H1 (cell line): ENCODE measurements around the gene MMP7. TPM values are rescaled to one million over a fixed set of nuclear protein-coding genes. Genes with fewer than 3 reads are reported as not detected.

Experiments
- CTCF ChIA-PET: fragments of 300-600 bp; sonication (Branson Sonifier 250); formaldehyde crosslinking; loops from one replicate; lab custom pipeline; 2021; ENCODE audit not compliant: partially characterized antibody; lab: Charles Lee
- POLR2A ChIA-PET: fragments of 300-600 bp; sonication (Branson Sonifier 250); formaldehyde crosslinking; loops from one replicate; lab custom pipeline; 2021; ENCODE audit warnings: inconsistent platforms; ENCODE audit not compliant: partially characterized antibody; lab: Charles Lee
- DNase-seq, 2 experiments: peaks; one replicate each; pipeline versions ENCODE4 v3.0.0 to v3.0.0-alpha.2; 2010 to 2022; ENCODE audit warnings: low spot score in 2 of 2, low read depth in 1 of 2, mixed read lengths in 1 of 2
- FAIRE-seq: peaks from 2 replicates; lab custom pipeline; 2011; peaks lifted over from hg19 to GRCh38; lab: Jason Lieb, UNC
- H2AFZ ChIP-seq: 2 replicates; pipeline ENCODE4 v1.8.1; 2012; ENCODE audit warnings: low read length, inconsistent platforms
- H2AK5ac ChIP-seq: 2 replicates; pipeline ENCODE4 v1.6.1; 2013; ENCODE audit warnings: low read depth, low read length
- H2BK120ac ChIP-seq: replicated peaks from 2 replicates; pipeline ENCODE3; 2013; ENCODE audit warnings: low read depth, low read length, inconsistent platforms
- H2BK12ac ChIP-seq: 2 replicates; pipeline ENCODE4 v1.6.1; 2013; ENCODE audit warnings: low read depth, low read length
- H2BK15ac ChIP-seq: 2 replicates; pipeline ENCODE4 v1.6.1; 2013; ENCODE audit warnings: low read length
- H2BK20ac ChIP-seq: 2 replicates; pipeline ENCODE4 v1.6.1; 2013; ENCODE audit warnings: low read length
- H2BK5ac ChIP-seq: 2 replicates; pipeline ENCODE4 v1.6.1; 2013; ENCODE audit warnings: low read depth, low read length
- H3K14ac ChIP-seq: 2 replicates; pipeline ENCODE4 v1.6.1; 2013; ENCODE audit warnings: inconsistent platforms; ENCODE audit not compliant: insufficient read length
- H3K18ac ChIP-seq: 2 replicates; pipeline ENCODE4 v1.6.1; 2013; ENCODE audit warnings: low read length; ENCODE audit errors: extremely low read depth
- H3K23ac ChIP-seq: 2 replicates; pipeline ENCODE4 v1.6.1; 2013; ENCODE audit warnings: inconsistent platforms; ENCODE audit not compliant: insufficient read length
- H3K23me2 ChIP-seq: 2 replicates; pipeline ENCODE4 v1.6.1; 2013; ENCODE audit warnings: low read depth, low read length
- H3K27ac ChIP-seq: 2 replicates; pipeline ENCODE4 v1.6.1; 2011; ENCODE audit warnings: low read depth, low read length, inconsistent platforms
- H3K27me3 ChIP-seq, 4 experiments: replicated peaks in 1 of 4; 1 replicate in 1 of 4; 2 replicates in 3 of 4; pipeline versions ENCODE4 v1.6.1 to v1.8.1; 2011 to 2013; ENCODE audit warnings: low read length in 3 of 4, mild to moderate bottlenecking in 3 of 4, inconsistent platforms in 2 of 4, mixed read lengths in 2 of 4, moderate library complexity in 1 of 4; ENCODE audit not compliant: control insufficient read depth in 3 of 4, insufficient read depth in 3 of 4; ENCODE audit errors: extremely low read depth in 1 of 4
- H3K36me3 ChIP-seq, 4 experiments: 2 replicates each; pipeline versions ENCODE4 v1.6.1 to v1.8.1; 2011 to 2013; ENCODE audit warnings: mild to moderate bottlenecking in 4 of 4, low read length in 3 of 4, moderate library complexity in 2 of 4, control low read depth in 1 of 4, inconsistent platforms in 1 of 4; ENCODE audit not compliant: insufficient read depth in 4 of 4, control insufficient read depth in 2 of 4
- H3K4ac ChIP-seq: replicated peaks from 2 replicates; pipeline ENCODE3; 2013; ENCODE audit warnings: low read length, low read depth, mixed read lengths, inconsistent platforms; ENCODE audit not compliant: insufficient read length
- H3K4me1 ChIP-seq, 4 experiments: replicated peaks in 1 of 4; 1 replicate in 1 of 4; 2 replicates in 3 of 4; pipeline versions ENCODE4 v1.6.1 to v1.8.1; 2011 to 2013; ENCODE audit warnings: low read length in 3 of 4, inconsistent platforms in 2 of 4, mixed read lengths in 1 of 4; ENCODE audit not compliant: insufficient read depth in 4 of 4, control insufficient read depth in 3 of 4
- H3K4me2 ChIP-seq, 2 experiments: 2 replicates each; pipeline versions ENCODE4 v1.6.1 to v1.8.1; 2011 to 2013; ENCODE audit warnings: low read depth in 2 of 2, low read length in 2 of 2, control low read depth in 1 of 2, inconsistent platforms in 1 of 2, mild to moderate bottlenecking in 1 of 2; ENCODE audit not compliant: insufficient read depth in 1 of 2
- H3K4me3 ChIP-seq, 4 experiments: fragments of 200-600, 300-600 bp in 1 of 4; sonication (generic), shearing (Covaris generic), sonication (Bioruptor Twin) in 1 of 4; 2 replicates each; pipeline versions ENCODE4 v1.5.1 to v1.8.1; 2011 to 2016; ENCODE audit warnings: low read length in 4 of 4, low read depth in 3 of 4, control low read depth in 2 of 4, inconsistent platforms in 2 of 4, mild to moderate bottlenecking in 2 of 4, mixed read lengths in 1 of 4, moderate library complexity in 1 of 4; ENCODE audit not compliant: insufficient read depth in 2 of 4; ENCODE audit errors: extremely low read depth in 1 of 4
- H3K56ac ChIP-seq: replicated peaks from 2 replicates; pipeline ENCODE3; 2013; ENCODE audit warnings: low read depth, mild to moderate bottlenecking, mixed read lengths, low read length, inconsistent platforms; ENCODE audit not compliant: insufficient read length
- H3K79me1 ChIP-seq: 2 replicates; pipeline ENCODE4 v1.6.1; 2013; ENCODE audit warnings: low read depth, low read length, control low read depth
- H3K79me2 ChIP-seq, 2 experiments: 2 replicates each; pipeline versions ENCODE4 v1.6.1 to v1.8.1; 2012 to 2013; ENCODE audit warnings: low read length in 2 of 2, mild to moderate bottlenecking in 2 of 2, inconsistent platforms in 1 of 2; ENCODE audit not compliant: insufficient read depth in 2 of 2, control insufficient read depth in 1 of 2
- H3K9ac ChIP-seq, 4 experiments: replicated peaks in 1 of 4; 1 replicate in 1 of 4; 2 replicates in 3 of 4; pipeline versions ENCODE4 v1.6.1 to v1.8.1; 2011 to 2013; ENCODE audit warnings: low read depth in 3 of 4, low read length in 3 of 4, control low read depth in 2 of 4, mild to moderate bottlenecking in 2 of 4, moderate library complexity in 2 of 4, inconsistent platforms in 1 of 4; ENCODE audit errors: extremely low read depth in 1 of 4
- H3K9me3 ChIP-seq, 2 experiments: 2 replicates each; pipeline versions ENCODE4 v1.6.1 to v1.8.1; 2012 to 2013; ENCODE audit warnings: mild to moderate bottlenecking in 2 of 2, moderate library complexity in 2 of 2, control low read depth in 1 of 2, inconsistent platforms in 1 of 2, low read depth in 1 of 2, low read length in 1 of 2, mixed read lengths in 1 of 2; ENCODE audit not compliant: insufficient read depth in 2 of 2
- H4K20me1 ChIP-seq, 2 experiments: replicated peaks in 1 of 2; 2 replicates each; pipeline versions ENCODE3 to v1.8.1; 2011 to 2013; ENCODE audit warnings: inconsistent platforms in 2 of 2, low read length in 2 of 2, mild to moderate bottlenecking in 1 of 2; ENCODE audit not compliant: insufficient read depth in 2 of 2, control insufficient read depth in 1 of 2
- H4K5ac ChIP-seq: 2 replicates; pipeline ENCODE4 v1.6.1; 2013; ENCODE audit warnings: low read length, low read depth, mixed read lengths, inconsistent platforms; ENCODE audit not compliant: insufficient read length
- H4K8ac ChIP-seq: 2 replicates; pipeline ENCODE4 v1.8.0; 2013; ENCODE audit warnings: mild to moderate bottlenecking, moderate library complexity, low read length, inconsistent platforms; ENCODE audit not compliant: insufficient read depth; ENCODE audit errors: extremely low read depth
- H4K91ac ChIP-seq: replicated peaks from 2 replicates; pipeline ENCODE3; 2013; ENCODE audit warnings: low read length, mixed read lengths, inconsistent platforms; ENCODE audit not compliant: insufficient read length
- RFX5 ChIP-seq: IDR thresholded peaks from 2 replicates; pipeline ENCODE4 v1.6.1; 2011; ENCODE audit warnings: low read depth, low read length, improper control_type of control experiment, borderline replicate concordance
- polyA plus RNA-seq, 7 experiments: library from polyadenylated mRNA; depleted of rRNA in 3 of 7; stranded (reverse) in 5 of 7; unstranded in 2 of 7; fragments of >200 nt in 5 of 7; fragments of 200-250 nt in 2 of 7; gene quantifications; 1 replicate in 5 of 7; 2 replicates in 1 of 7; 4 replicates in 1 of 7; pipeline versions ENCODE4 v1.2.1 to v1.2.3, GENCODE V29; 2011 to 2013; ENCODE audit warnings: missing spikeins in 2 of 7, mixed read lengths in 2 of 7
- total RNA-seq: library from RNA; stranded (reverse); fragmentation: NEBNext Ultra II Directional; extraction: Animal tissue kit (Norgen Biotek cat#: 25700); gene quantifications from 2 replicates; pipeline ENCODE4 v1.2.1, GENCODE V29; 2021

The MMP7 gene
- total and polyA plus RNA-seq, 2 of the 8 experiments (the other 6 are each of a cell fraction or from before 2014, with no cell fraction given): not detected

GRCh38 chr11:102520514-102520913 lies 10.0 kb downstream of the MMP7 start:
- H3K4ac ChIP-seq: no peak overlapping the region
- H2BK15ac ChIP-seq: no peak overlapping the region
- FAIRE-seq (no peak), DNase-seq (no peak)
- H3K4me2 ChIP-seq: no peak overlapping the region
- H2BK12ac ChIP-seq: no peak overlapping the region
- H2AK5ac ChIP-seq: no peak overlapping the region
- H4K20me1 ChIP-seq: peaks cover 0 to 1% of the 10 kb centered on the region in 2 experiments
- H3K36me3 ChIP-seq: no peaks in the 10 kb centered on the region
- no peaks in the 10 kb centered on the region for H3K23me2 ChIP-seq
- no peak overlapping the region for H3K4me3 ChIP-seq
- no peaks in the 10 kb centered on the region for H3K4me1 ChIP-seq
- no peak overlapping the region for H3K14ac ChIP-seq
- H3K9me3 ChIP-seq: no peaks in the 10 kb centered on the region
- no peaks in the 10 kb centered on the region for H3K79me1 ChIP-seq
- H3K27me3 ChIP-seq: no peaks in the 10 kb centered on the region
- H3K23ac ChIP-seq: no peak overlapping the region
- H4K5ac ChIP-seq: no peak overlapping the region
- no peak overlapping the region for H2BK5ac ChIP-seq
- H2BK20ac ChIP-seq: no peak overlapping the region
- no peak overlapping the region for H3K9ac ChIP-seq
- ChIA-PET POLR2A (no interaction called here), CTCF (interaction anchor here (0.6 to 3.4 kb wide), 5 partner anchors 20 to 231 kb away, joined by 3 to 18 read pairs (median 3); no protein-coding TSS in a partner anchor)
- no peak overlapping the region for H3K18ac ChIP-seq
- no peak overlapping the region for H2AFZ ChIP-seq
- H4K8ac ChIP-seq: no peak overlapping the region
- H4K91ac ChIP-seq: no peak overlapping the region
- no peak overlapping the region for H3K27ac ChIP-seq
- no peaks in the 10 kb centered on the region for H3K79me2 ChIP-seq
- H2BK120ac ChIP-seq: no peak overlapping the region
- no peak overlapping the region for H3K56ac ChIP-seq
- TF ChIP-seq RFX5: no peak
